Neural cell (in vitro differentiated cells): Measurements from ENCODE around the gene MIEF1. TPM values are rescaled to one million over a fixed set of nuclear protein-coding genes. Genes with fewer than 3 reads are reported as not detected.

Experiments used
- H2AFZ ChIP-seq: fragments of 200-600, 300-800 bp; sonication (generic), shearing (Covaris generic); 2 replicates; pipeline ENCODE4 v1.6.0; 2014; ENCODE audit warnings: low read depth, mild to moderate bottlenecking, antibody characterized with exemption, low read length, moderate library complexity
- H3F3A ChIP-seq: fragments of 200-600 bp; shearing (Covaris generic); 2 replicates; pipeline ENCODE4 v1.6.1; 2016; ENCODE audit warnings: mild to moderate bottlenecking, moderate library complexity, mixed read lengths, antibody characterized with exemption, low read length; ENCODE audit not compliant: insufficient read depth, poor library complexity, severe bottlenecking
- H3K27ac ChIP-seq: fragments of 200-600, 300-800 bp; sonication (generic), shearing (Covaris generic); 2 replicates; pipeline ENCODE4 v1.5.1; 2014; ENCODE audit warnings: mild to moderate bottlenecking, low read length, moderate library complexity
- H3K27me3 ChIP-seq: fragments of 300-800, 200-600 bp; sonication (generic), shearing (Covaris generic); 2 replicates; pipeline ENCODE4 v1.6.0; 2014; ENCODE audit warnings: mild to moderate bottlenecking, low read depth, low read length, moderate library complexity; ENCODE audit not compliant: insufficient read depth
- H3K36me3 ChIP-seq: fragments of 300-800, 200-600 bp; sonication (generic), shearing (Covaris generic); 2 replicates; pipeline ENCODE4 v1.5.1; 2014; ENCODE audit warnings: mild to moderate bottlenecking, antibody characterized with exemption, low read length, moderate library complexity; ENCODE audit not compliant: insufficient read depth
- H3K4me2 ChIP-seq: fragments of 300-800, 200-600 bp; sonication (generic), shearing (Covaris generic); 2 replicates; pipeline ENCODE4 v1.6.0; 2014; ENCODE audit warnings: mild to moderate bottlenecking, low read length
- H3K4me3 ChIP-seq: fragments of 300-800, 200-600 bp; sonication (generic), shearing (Covaris generic); 2 replicates; pipeline ENCODE4 v1.5.1; 2014; ENCODE audit warnings: mild to moderate bottlenecking, low read length, moderate library complexity
- H3K79me2 ChIP-seq: fragments of 200-600 bp; shearing (Covaris generic); replicated peaks from 2 replicates; pipeline ENCODE4 v1.6.0; 2014; ENCODE audit warnings: mild to moderate bottlenecking, low read length, moderate library complexity; ENCODE audit not compliant: insufficient read depth
- H3K9ac ChIP-seq: fragments of 300-800, 200-600 bp; sonication (generic), shearing (Covaris generic); 2 replicates; pipeline ENCODE4 v1.6.1; 2016; ENCODE audit warnings: mild to moderate bottlenecking, low read length, mixed read lengths
- H3K9me2 ChIP-seq: fragments of 200-600 bp; shearing (Covaris generic); 2 replicates; pipeline ENCODE4 v1.6.1; 2016; ENCODE audit warnings: mild to moderate bottlenecking, low read length, mixed read lengths; ENCODE audit not compliant: insufficient read depth
- H3K9me3 ChIP-seq: fragments of 200-600, 300-800 bp; sonication (generic), shearing (Covaris generic); 2 replicates; pipeline ENCODE4 v1.6.1; 2016; ENCODE audit warnings: mild to moderate bottlenecking, mixed run types, low read length, moderate library complexity, mixed read lengths
- H4K20me1 ChIP-seq: fragments of 200-600 bp; shearing (Covaris generic); 2 replicates; pipeline ENCODE4 v1.6.1; 2016; ENCODE audit warnings: mild to moderate bottlenecking, mixed run types; ENCODE audit not compliant: insufficient read depth
- CTCF ChIP-seq: fragments of 450-650 bp; IDR thresholded peaks from 2 replicates; pipeline ENCODE4 v1.5.1; 2014; ENCODE audit warnings: antibody characterized with exemption, mild to moderate bottlenecking, moderate library complexity; ENCODE audit not compliant: poor library complexity, severe bottlenecking
- EP300 ChIP-seq: fragments of 450-650 bp; conservative IDR thresholded peaks from 2 replicates; pipeline ENCODE4 v1.6.1; 2014; ENCODE audit warnings: antibody characterized with exemption, mild to moderate bottlenecking, moderate library complexity; ENCODE audit not compliant: poor library complexity, severe bottlenecking
- EZH2 ChIP-seq: fragments of 200-600, 300-800 bp; shearing (Covaris generic), sonication (generic); IDR thresholded peaks from 2 replicates; pipeline ENCODE4 v1.6.1; 2014; ENCODE audit warnings: antibody characterized with exemption, low read length, borderline replicate concordance, mild to moderate bottlenecking; ENCODE audit not compliant: insufficient read depth, poor library complexity, severe bottlenecking
- MXI1 ChIP-seq: fragments of 450-650 bp; conservative IDR thresholded peaks from 2 replicates; pipeline ENCODE4 v1.6.1; 2014; ENCODE audit warnings: antibody characterized with exemption, mild to moderate bottlenecking; ENCODE audit not compliant: poor library complexity, severe bottlenecking
- POLR2AphosphoS5 ChIP-seq: IDR thresholded peaks from 2 replicates; pipeline ENCODE4 v1.6.1; 2012
- RAD21 ChIP-seq: fragments of 450-650 bp; conservative IDR thresholded peaks from 2 replicates; pipeline ENCODE4 v1.6.1; 2014; ENCODE audit warnings: antibody characterized with exemption, mild to moderate bottlenecking, moderate library complexity
- SMC3 ChIP-seq: fragments of 450-650 bp; conservative IDR thresholded peaks from 2 replicates; pipeline ENCODE4 v1.6.1; 2014; ENCODE audit warnings: antibody characterized with exemption, mild to moderate bottlenecking, moderate library complexity; ENCODE audit not compliant: poor library complexity
- TAF1 ChIP-seq: IDR thresholded peaks from 2 replicates; pipeline ENCODE4 v1.6.1; 2012; ENCODE audit warnings: low read depth
- polyA plus RNA-seq: library from polyadenylated mRNA; depleted of rRNA; stranded (reverse); fragments of >200 nt; gene quantifications from 2 replicates; pipeline ENCODE4 v1.2.3, GENCODE V29; 2014
- TF ChIP-seq, protein P1 (sequence below): IDR thresholded peaks from 2 replicates; pipeline ENCODE4 v1.6.1; 2012; ENCODE audit warnings: borderline replicate concordance

The MIEF1 gene
- polyA plus RNA-seq, 1 donor from 2014 or later = 19.8 TPM

- peak within 1 kb of the TSS; percentile 80 for H3K27ac ChIP-seq
- H3F3A ChIP-seq = no peaks in the 10 kb centered on the region
- peak within 1 kb of the TSS; percentile 90 for H3K9ac ChIP-seq
- H3K79me2 ChIP-seq = peaks cover 31% of the 10 kb centered on the region
- H3K9me3 ChIP-seq = no peaks in the 10 kb centered on the region
- H2AFZ ChIP-seq = peak within 1 kb of the TSS; percentile 45
- no peaks in the 10 kb centered on the region for H3K36me3 ChIP-seq
- H4K20me1 ChIP-seq = no peaks in the 10 kb centered on the region
- TF ChIP-seq MXI1 (no peak), POLR2AphosphoS5 (peak; percentile 46)
- no peak within 1 kb of the TSS for H3K4me2 ChIP-seq
- no peaks in the 10 kb centered on the region for H3K27me3 ChIP-seq
- no peaks in the 10 kb centered on the region for H3K9me2 ChIP-seq
- peak within 1 kb of the TSS; percentile 89 for H3K4me3 ChIP-seq
These were observed 45.4 kb upstream of the MIEF1 start, which contains the start of gene MGAT3 for GRCh38 chr22:39456522-39457197. Gene MGAT3 (plus strand): TSS chr22:39457012. CDS start chr22:39487348, 30,336 bp downstream.

GRCh38 chr22:39457198-39457555 is 44.9 kb upstream of the MIEF1 start:
- Histone ChIP-seq H4K20me1 (no peaks in the 10 kb centered on the region), H3K4me2 (no peak overlapping the region)

More at GRCh38 chr22:39457198-39457555, 44.9 kb upstream of the MIEF1 start:
- peak overlapping the region; percentile 90 for H3K9ac ChIP-seq
- no peaks in the 10 kb centered on the region for H3K9me3 ChIP-seq
- no peak overlapping the region for H2AFZ ChIP-seq
- no peaks in the 10 kb centered on the region for H3K9me2 ChIP-seq
- no peak for TF ChIP-seq POLR2AphosphoS5
- TF ChIP-seq CTCF = no peak
- no peak for TF ChIP-seq MXI1
- no peak for TF ChIP-seq EP300
- TF ChIP-seq, protein P1, sequence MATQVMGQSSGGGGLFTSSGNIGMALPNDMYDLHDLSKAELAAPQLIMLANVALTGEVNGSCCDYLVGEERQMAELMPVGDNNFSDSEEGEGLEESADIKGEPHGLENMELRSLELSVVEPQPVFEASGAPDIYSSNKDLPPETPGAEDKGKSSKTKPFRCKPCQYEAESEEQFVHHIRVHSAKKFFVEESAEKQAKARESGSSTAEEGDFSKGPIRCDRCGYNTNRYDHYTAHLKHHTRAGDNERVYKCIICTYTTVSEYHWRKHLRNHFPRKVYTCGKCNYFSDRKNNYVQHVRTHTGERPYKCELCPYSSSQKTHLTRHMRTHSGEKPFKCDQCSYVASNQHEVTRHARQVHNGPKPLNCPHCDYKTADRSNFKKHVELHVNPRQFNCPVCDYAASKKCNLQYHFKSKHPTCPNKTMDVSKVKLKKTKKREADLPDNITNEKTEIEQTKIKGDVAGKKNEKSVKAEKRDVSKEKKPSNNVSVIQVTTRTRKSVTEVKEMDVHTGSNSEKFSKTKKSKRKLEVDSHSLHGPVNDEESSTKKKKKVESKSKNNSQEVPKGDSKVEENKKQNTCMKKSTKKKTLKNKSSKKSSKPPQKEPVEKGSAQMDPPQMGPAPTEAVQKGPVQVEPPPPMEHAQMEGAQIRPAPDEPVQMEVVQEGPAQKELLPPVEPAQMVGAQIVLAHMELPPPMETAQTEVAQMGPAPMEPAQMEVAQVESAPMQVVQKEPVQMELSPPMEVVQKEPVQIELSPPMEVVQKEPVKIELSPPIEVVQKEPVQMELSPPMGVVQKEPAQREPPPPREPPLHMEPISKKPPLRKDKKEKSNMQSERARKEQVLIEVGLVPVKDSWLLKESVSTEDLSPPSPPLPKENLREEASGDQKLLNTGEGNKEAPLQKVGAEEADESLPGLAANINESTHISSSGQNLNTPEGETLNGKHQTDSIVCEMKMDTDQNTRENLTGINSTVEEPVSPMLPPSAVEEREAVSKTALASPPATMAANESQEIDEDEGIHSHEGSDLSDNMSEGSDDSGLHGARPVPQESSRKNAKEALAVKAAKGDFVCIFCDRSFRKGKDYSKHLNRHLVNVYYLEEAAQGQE = no peak
- no peak for TF ChIP-seq TAF1
- no peak for TF ChIP-seq SMC3
- TF ChIP-seq RAD21 = no peak
- no peak for TF ChIP-seq EZH2
- no peaks in the 10 kb centered on the region for H3K36me3 ChIP-seq
- H3K27ac ChIP-seq = no peak overlapping the region
- peak overlapping the region; percentile 89 for H3K4me3 ChIP-seq
- H3K27me3 ChIP-seq = no peaks in the 10 kb centered on the region
- H3F3A ChIP-seq = no peaks in the 10 kb centered on the region
- peaks cover 31% of the 10 kb centered on the region for H3K79me2 ChIP-seq
